ENCODE data around the gene PDE3B. TPM values are rescaled to one million over a fixed set of nuclear protein-coding genes. Genes with fewer than 3 reads are reported as not detected.

PDE3B gene
- total RNA-seq: under 0.01 and 0.11 TPM in 2 replicates

GRCh38 chr11:14643697-14644225 is at the start of gene PDE3B:
Gene PDE3B, plus strand, starts transcription at chr11:14643804. Its CDS starts 272 bp downstream, at chr11:14644076.

GRCh38 chr11:14892036-14892556 is 248.5 kb downstream of the PDE3B start, which contains the start of gene CYP2R1:
Gene CYP2R1, minus strand, starts transcription at chr11:14892231. Its CDS starts 26 bp downstream, at chr11:14892205.

Small RNA genes lying within 50 kb of the gene (small RNA-seq; reads per million reads assigned to genes)
- gene CALCP: not detected

Other genes with a start within 250 kb of the PDE3B start
- 226 and 313 TPM in 2 replicates for gene COPB1, start 144.0 kb upstream of the PDE3B start, total RNA-seq
- 80.5 and 121 TPM in 2 replicates for gene PSMA1, start 123.4 kb upstream of the PDE3B start, total RNA-seq
- gene CYP2R1, start 248.4 kb downstream of the PDE3B start, total RNA-seq: 7.5 and 13.3 TPM in 2 replicates

All from placental epithelial cell (primary cell).